OCI-LY3 (cell line): Measurements from ENCODE around the gene CUBN.

Experiments
- CTCF ChIP-seq: fragments of 200-600, 300-600 bp; sonication (generic); IDR thresholded peaks from 2 replicates; pipeline ENCODE4 v1.5.1; 2014; ENCODE audit warnings: antibody characterized with exemption, low read length, low read depth
- EZH2phosphoT487 ChIP-seq: fragments of 200-600 bp; shearing (Covaris generic); IDR thresholded peaks from 2 replicates; pipeline ENCODE4 v1.6.1; 2018; ENCODE audit warnings: antibody characterized with exemption, mixed run types, low read depth

GRCh38 chr10:17120694-17121093 is 8.9 kb downstream of the CUBN start:
- TF ChIP-seq CTCF (no peak), EZH2phosphoT487 (no peak)
